HepG2 (cell line): ENCODE results near the gene PTMA. TPM values are rescaled to one million over a fixed set of nuclear protein-coding genes. Genes with fewer than 3 reads are reported as not detected.

Source experiments
- ATAC-seq: fragments of 200-7000 bp; cut with Tn5 transposase; 3 replicates; pipeline ENCODE4 v1.9.1; 2020; ENCODE audit warnings: mild to moderate bottlenecking, moderate library complexity
- BruUV-seq: library from RNA; stranded (reverse); fragments of 400-500 nt; replicated peaks from 2 replicates; lab custom pipeline; 2021; lab: Mats Ljungman, UMichigan
- CTCF ChIA-PET: fragments of 300-600 bp; formaldehyde crosslinking; extraction: SDS; loops from one replicate; lab custom pipeline; 2021; ENCODE audit warnings: low total read pairs, inconsistent platforms, low intra/inter-chr PET ratio; lab: Yijun Ruan, JAX
- POLR2A ChIA-PET: fragments of 350-600 bp; sonication (Branson Sonifier 250); formaldehyde crosslinking; loops from one replicate; lab custom pipeline; 2020; ENCODE audit warnings: antibody characterized with exemption, inconsistent platforms; lab: Yijun Ruan, JAX
- DNase-seq: peaks from one replicate; pipeline ENCODE4 v3.0.0-alpha.2; 2015; ENCODE audit warnings: low spot score
- FAIRE-seq: peaks from 3 replicates; lab custom pipeline; 2011; peaks lifted over from hg19 to GRCh38; lab: Jason Lieb, UNC
- H2AFZ ChIP-seq: one replicate; pipeline ENCODE4 v1.6.1; 2011; ENCODE audit warnings: low read length, inconsistent platforms
- H3K27ac ChIP-seq: fragments of 300-600 bp; 3 replicates; pipeline ENCODE4 v1.8.0; 2011; ENCODE audit warnings: mixed run types, mild to moderate bottlenecking, mixed read lengths, low read length, inconsistent platforms; ENCODE audit not compliant: insufficient read depth; ENCODE audit errors: extremely low read length
- H3K27me3 ChIP-seq, 2 experiments: fragments of 200-600 bp in 1 of 2; 2 replicates in 1 of 2; 3 replicates in 1 of 2; pipeline versions ENCODE4 v1.6.0 to v1.8.0; 2011; ENCODE audit warnings: low read length in 2 of 2, mild to moderate bottlenecking in 2 of 2, moderate library complexity in 2 of 2, inconsistent platforms in 1 of 2; ENCODE audit not compliant: insufficient read depth in 2 of 2, control insufficient read depth in 1 of 2
- H3K36me3 ChIP-seq, 2 experiments: fragments of 200-600 bp in 1 of 2; replicated peaks in 1 of 2; 2 replicates in 1 of 2; 3 replicates in 1 of 2; pipeline versions ENCODE4 v1.5.1 to v1.8.0; 2011; ENCODE audit warnings: low read length in 2 of 2, inconsistent platforms in 1 of 2; ENCODE audit not compliant: insufficient read depth in 2 of 2, control insufficient read depth in 1 of 2
- H3K4me1 ChIP-seq: 2 replicates; pipeline ENCODE4 v1.5.1; 2012; ENCODE audit warnings: low read length, inconsistent platforms; ENCODE audit not compliant: insufficient read depth
- H3K4me2 ChIP-seq: 2 replicates; pipeline ENCODE4 v1.6.0; 2011; ENCODE audit warnings: low read depth, low read length, inconsistent platforms
- H3K4me3 ChIP-seq, 3 experiments: fragments of 200-600 bp in 1 of 3; sonication (generic), shearing (Covaris generic) in 1 of 3; replicated peaks in 1 of 3; 2 replicates each; pipeline ENCODE4 v1.5.1; 2011 to 2016; ENCODE audit warnings: low read length in 3 of 3, inconsistent platforms in 2 of 3, low read depth in 2 of 3, mild to moderate bottlenecking in 2 of 3, control low read depth in 1 of 3, mixed read lengths in 1 of 3; ENCODE audit not compliant: insufficient read depth in 1 of 3
- H3K79me2 ChIP-seq: one replicate; pipeline ENCODE4 v1.6.1; 2011; ENCODE audit warnings: low read length, inconsistent platforms; ENCODE audit not compliant: insufficient read depth
- H3K9ac ChIP-seq: 2 replicates; pipeline ENCODE4 v1.6.0; 2011; ENCODE audit warnings: mild to moderate bottlenecking, low read depth, low read length, inconsistent platforms; ENCODE audit not compliant: insufficient read depth
- H3K9me3 ChIP-seq: 2 replicates; pipeline ENCODE4 v1.5.1; 2012; ENCODE audit warnings: mild to moderate bottlenecking, low read length
- H4K20me1 ChIP-seq: 2 replicates; pipeline ENCODE4 v1.6.0; 2011; ENCODE audit warnings: inconsistent platforms, mild to moderate bottlenecking, low read length, moderate library complexity; ENCODE audit not compliant: insufficient read depth
- AGO1 ChIP-seq: fragments of 200-400 bp; formaldehyde crosslinking; IDR thresholded peaks from 2 replicates; pipeline ENCODE4 v1.6.1; 2017; ENCODE audit warnings: mild to moderate bottlenecking, low read depth, low read length, moderate library complexity; ENCODE audit not compliant: poor library complexity, severe bottlenecking
- ARNT2 ChIP-seq: sonication (generic); formaldehyde crosslinking; IDR thresholded peaks from 2 replicates; pipeline ENCODE4 v1.8.0; 2022; ENCODE audit warnings: mild to moderate bottlenecking, low read depth, missing genetic modification reagents, moderate library complexity
- HNRNPL ChIP-seq: fragments of 200-400 bp; formaldehyde crosslinking; IDR thresholded peaks from 2 replicates; pipeline ENCODE4 v1.6.1; 2017; ENCODE audit warnings: mild to moderate bottlenecking, low read depth, low read length
- HNRNPLL ChIP-seq: fragments of 200-400 bp; formaldehyde crosslinking; IDR thresholded peaks from 2 replicates; pipeline ENCODE4 v1.6.1; 2017; ENCODE audit warnings: mild to moderate bottlenecking, low read depth, low read length; ENCODE audit not compliant: poor library complexity, severe bottlenecking
- MAX ChIP-seq: IDR thresholded peaks from 2 replicates; pipeline ENCODE4 v1.6.1; 2012; ENCODE audit warnings: inconsistent platforms
- NCOA2 ChIP-seq: sonication (generic); formaldehyde crosslinking; IDR thresholded peaks from 2 replicates; pipeline ENCODE4 v1.8.0; 2022; ENCODE audit warnings: inconsistent platforms
- NFE2 ChIP-seq: sonication (generic); formaldehyde crosslinking; IDR thresholded peaks from 2 replicates; pipeline ENCODE4 v1.4.0; 2020; ENCODE audit warnings: missing genetic modification reagents
- NR2F6 ChIP-seq, 2 experiments: IDR thresholded peaks; 2 replicates each; pipeline ENCODE4 v1.6.1; 2016; ENCODE audit warnings: antibody characterized with exemption in 1 of 2, mild to moderate bottlenecking in 1 of 2
- PHF21A ChIP-seq: sonication (generic); formaldehyde crosslinking; IDR thresholded peaks from 2 replicates; pipeline ENCODE4 v1.5.0; 2020; ENCODE audit warnings: mild to moderate bottlenecking, missing genetic modification reagents
- POLR2G ChIP-seq: fragments of 200-400 bp; formaldehyde crosslinking; IDR thresholded peaks from 2 replicates; pipeline ENCODE4 v1.6.1; 2018; ENCODE audit warnings: mild to moderate bottlenecking, low read depth, low read length, moderate library complexity
- SRSF1 ChIP-seq: fragments of 200-400 bp; formaldehyde crosslinking; optimal IDR thresholded peaks from 2 replicates; pipeline ENCODE3; 2017; ENCODE audit warnings: mild to moderate bottlenecking, low read depth, low read length, moderate library complexity
- TMF1 ChIP-seq: sonication (generic); formaldehyde crosslinking; IDR thresholded peaks from 2 replicates; pipeline ENCODE4 v1.8.1; 2022; ENCODE audit warnings: low read depth, missing genetic modification reagents
- ZC3H4 ChIP-seq: sonication (generic); formaldehyde crosslinking; IDR thresholded peaks from 2 replicates; pipeline ENCODE4 v1.4.0; 2020; ENCODE audit warnings: missing genetic modification reagents, borderline replicate concordance
- ZFP41 ChIP-seq: sonication (generic); formaldehyde crosslinking; IDR thresholded peaks from 2 replicates; pipeline ENCODE4 v1.4.0; 2020; ENCODE audit warnings: mild to moderate bottlenecking, missing genetic modification reagents, borderline replicate concordance
- ZFP82 ChIP-seq: sonication (generic); formaldehyde crosslinking; IDR thresholded peaks from 2 replicates; pipeline ENCODE4 v1.5.1; 2020; ENCODE audit warnings: mild to moderate bottlenecking, missing genetic modification reagents, borderline replicate concordance
- ZNF572 ChIP-seq: sonication (generic); formaldehyde crosslinking; IDR thresholded peaks from 2 replicates; pipeline ENCODE4 v1.5.1; 2020; ENCODE audit warnings: mild to moderate bottlenecking, missing genetic modification reagents
- ZNF704 ChIP-seq: sonication (generic); formaldehyde crosslinking; IDR thresholded peaks from 2 replicates; pipeline ENCODE4 v1.8.1; 2023; ENCODE audit warnings: mild to moderate bottlenecking, inconsistent platforms, moderate library complexity, missing genetic modification reagents, borderline replicate concordance
- ZXDC ChIP-seq: sonication (generic); formaldehyde crosslinking; IDR thresholded peaks from 2 replicates; pipeline ENCODE4 v1.5.0; 2020; ENCODE audit warnings: mild to moderate bottlenecking, missing genetic modification reagents
- WGBS: methylation state at CpG from one replicate; pipeline ENCODE4 v1.1.6; 2017; ENCODE audit warnings: low lambda C conversion rate; 5-methylcytosine and 5-hydroxymethylcytosine counted together
- in situ Hi-C: cut with HindIII; loops from 2 replicates; pipeline ENCODE4 v1.10.0; 2017; ENCODE audit warnings: low pct_unique_long_range_greater_than_20kb; ENCODE audit not compliant: extremely low pct_ligation_motif_present
- intact Hi-C: fragments of 100-400 bp; cut with micrococcal nuclease; formaldehyde crosslinking; loops from one replicate; pipeline ENCODE4 v1.10.0; 2022; ENCODE audit not compliant: unreplicated experiment
- polyA plus RNA-seq, 8 experiments: library from polyadenylated mRNA; depleted of rRNA in 3 of 8; stranded (reverse) in 7 of 8; unstranded in 1 of 8; fragments of >200 nt; fragmentation: Illumina TruSeq in 4 of 8; extraction: Trizol in 4 of 8; gene quantifications; 2 replicates each; pipeline versions ENCODE4 v1.2.1 to v1.2.3, GENCODE V29; 2011 to 2016; ENCODE audit warnings: low read depth in 4 of 8, missing spikeins in 1 of 8, mixed read lengths in 1 of 8; ENCODE audit not compliant: insufficient read depth in 1 of 8
- total RNA-seq, 5 experiments: library from RNA; depleted of rRNA; stranded (reverse); fragments of >200 nt; fragmentation: Illumina TruSeq; extraction: Trizol; gene quantifications; 2 replicates each; pipeline ENCODE4 v1.2.3, GENCODE V29; 2016; ENCODE audit warnings: low read depth in 1 of 5

The PTMA gene
- total and polyA plus RNA-seq, 2 of the 13 experiments (the other 11 are each of a cell fraction or from before 2014, with no cell fraction given), result 190 to 1,086 TPM

- ChIA-PET CTCF (interaction anchor here (4.6 to 6.4 kb wide), 2 partner anchors 24 to 58 kb away, joined by 39 to 45 read pairs; no protein-coding TSS in a partner anchor), POLR2A (interaction anchor here (1.1 to 2.8 kb wide), 4 partner anchors 11 to 59 kb away, joined by 3 to 22 read pairs (median 10); partner anchors contain the start of gene PTMA)
- intact Hi-C loops (loop anchor here (1.0 kb wide), 1 partner anchor 59 kb away; no protein-coding TSS in a partner anchor), in situ Hi-C loops (loop anchor here (5.0 kb wide), 1 partner anchor 59 kb away; no protein-coding TSS in a partner anchor)
- no peak overlapping the region for H3K27ac ChIP-seq
- H2AFZ ChIP-seq, result no peak overlapping the region
- FAIRE-seq (no peak), ATAC-seq (peak; percentile 24), DNase-seq (peak; percentile 39)
- WGBS, result 19% methylated on average over 14 of the region's 17 CpGs
- peak overlapping the region; percentile 6 to 77 (median 7); a peak in 2 of 6 replicates for H3K4me3 ChIP-seq
- H3K27me3 ChIP-seq, result peaks cover 0 to 22% of the 10 kb centered on the region in 2 experiments; a peak in 2 of 5 replicates
- H3K36me3 ChIP-seq, result no peaks in the 10 kb centered on the region
- no peaks in the 10 kb centered on the region for H4K20me1 ChIP-seq
- H3K9me3 ChIP-seq, result no peaks in the 10 kb centered on the region
- H3K4me2 ChIP-seq, result peak overlapping the region; percentile 80
- BruUV-seq, result no TSS peak
- no peaks in the 10 kb centered on the region for H3K79me2 ChIP-seq
- H3K9ac ChIP-seq, result peak overlapping the region; percentile 31; the same call in 1 of the 2 replicates
- peaks cover 65% of the 10 kb centered on the region for H3K4me1 ChIP-seq
- TF ChIP-seq ZFP41 (CRISPR knock-in tag) (no peak), NR2F6 (IDR thresholded peaks at IDR 0.05) (peak; percentile 20; the same call in 1 of the 2 replicates), NR2F6 (CRISPR knock-in tag; IDR thresholded peaks at IDR 0.05) (no peak), ZNF704 (peak; percentile 51; the same call in 1 of the 2 replicates), ZFP82 (CRISPR knock-in tag) (no peak), PHF21A (CRISPR knock-in tag) (peak; percentile 59; the same call in 1 of the 2 replicates), MAX (0 out of 2 replicates have a peak, but pooled peaks have one; percentile 22), ZNF572 (CRISPR knock-in tag) (0 out of 2 replicates have a peak, but pooled peaks have one; percentile 33), ZXDC (CRISPR knock-in tag) (peak; percentile 49; the same call in 1 of the 2 replicates), NFE2 (no peak), SRSF1 (peak; percentile 41), ZC3H4 (0 out of 2 replicates have a peak, but pooled peaks have one; percentile 40), NCOA2 (no peak), TMF1 (CRISPR knock-in tag) (no peak), HNRNPL (peak; percentile 86), HNRNPLL (peak; percentile 37), ARNT2 (CRISPR knock-in tag) (peak; percentile 42; the same call in 1 of the 2 replicates), AGO1 (peak; percentile 42), POLR2G (0 out of 2 replicates have a peak, but pooled peaks have one; percentile 22)
Measured at GRCh38 chr2:231671270-231672050, 36.9 kb upstream of the PTMA start.
